Measurements from ENCODE around the gene TNN.
"Not testable (repeated sequence)": the region's sequence is repeated elsewhere in the genome, so short reads cannot be mapped to it uniquely, and the experiment has no call there.

Gene TNN

GRCh38 chr1:175081983-175082382, 14.3 kb downstream of the TNN start:
- Histone ChIP-seq H3K4me3 (ENCODE audit: low read length in 2 of 2) (no peak overlapping the region), H3K4me1 (ENCODE audit: control insufficient read depth, insufficient read depth, low read length) (no peaks in the 10 kb centered on the region), H3K9ac (ENCODE audit: low read length in 2 of 2) (no peak overlapping the region), H3K9me3 (ENCODE audit: control insufficient read depth in 2 of 2, low read length in 2 of 2) (no peaks in the 10 kb centered on the region), H3K36me3 (ENCODE audit: control insufficient read depth in 2 of 2, insufficient read depth in 2 of 2, low read length in 2 of 2) (no peaks in the 10 kb centered on the region), H3K27me3 (ENCODE audit: control insufficient read depth in 1 of 2, insufficient read depth in 2 of 2, low read length in 2 of 2) (no peaks in the 10 kb centered on the region), H3K27ac (ENCODE audit: low read length) (no peak overlapping the region)

GRCh38 chr1:175088525-175088951, 20.9 kb downstream of the TNN start:
- H3K27me3 ChIP-seq (ENCODE audit: control insufficient read depth in 1 of 2, insufficient read depth in 2 of 2, low read length in 2 of 2): no peaks in the 10 kb centered on the region
- H3K9me3 ChIP-seq (ENCODE audit: control insufficient read depth in 2 of 2, low read length in 2 of 2): no peaks in the 10 kb centered on the region
- H3K4me3 ChIP-seq (ENCODE audit: low read length in 2 of 2): no peak overlapping the region
- H3K27ac ChIP-seq (ENCODE audit: low read length): no peak overlapping the region
- no peak overlapping the region for H3K9ac ChIP-seq (ENCODE audit: low read length in 2 of 2)
- H3K36me3 ChIP-seq (ENCODE audit: control insufficient read depth in 2 of 2, insufficient read depth in 2 of 2, low read length in 2 of 2): no peaks in the 10 kb centered on the region
- no peaks in the 10 kb centered on the region for H3K4me1 ChIP-seq (ENCODE audit: control insufficient read depth, insufficient read depth, low read length)

- H3K36me3 ChIP-seq (ENCODE audit: control insufficient read depth in 2 of 2, insufficient read depth in 2 of 2, low read length in 2 of 2): no peaks in the 10 kb centered on the region
- H3K9me3 ChIP-seq (ENCODE audit: control insufficient read depth in 2 of 2, low read length in 2 of 2): no peaks in the 10 kb centered on the region
- H3K4me1 ChIP-seq (ENCODE audit: control insufficient read depth, insufficient read depth, low read length): no peaks in the 10 kb centered on the region
- H3K9ac ChIP-seq (ENCODE audit: low read length in 2 of 2): no peak overlapping the region
- H3K4me3 ChIP-seq (ENCODE audit: low read length in 2 of 2): no peak overlapping the region
- no peaks in the 10 kb centered on the region for H3K27me3 ChIP-seq (ENCODE audit: control insufficient read depth in 1 of 2, insufficient read depth in 2 of 2, low read length in 2 of 2)
- no peak overlapping the region for H3K27ac ChIP-seq (ENCODE audit: low read length)
Observed at GRCh38 chr1:175089136-175089718, 21.6 kb downstream of the TNN start.

GRCh38 chr1:175090780-175091179, 23.1 kb downstream of the TNN start:
- H3K9ac ChIP-seq (ENCODE audit: low read length in 2 of 2): no peak overlapping the region
- H3K9me3 ChIP-seq (ENCODE audit: control insufficient read depth in 2 of 2, low read length in 2 of 2): no peaks in the 10 kb centered on the region
- H3K27ac ChIP-seq (ENCODE audit: low read length): no peak overlapping the region
- no peaks in the 10 kb centered on the region for H3K27me3 ChIP-seq (ENCODE audit: control insufficient read depth in 1 of 2, insufficient read depth in 2 of 2, low read length in 2 of 2)
- H3K4me3 ChIP-seq (ENCODE audit: low read length in 2 of 2): no peak overlapping the region
- H3K36me3 ChIP-seq (ENCODE audit: control insufficient read depth in 2 of 2, insufficient read depth in 2 of 2, low read length in 2 of 2): no peaks in the 10 kb centered on the region
- no peaks in the 10 kb centered on the region for H3K4me1 ChIP-seq (ENCODE audit: control insufficient read depth, insufficient read depth, low read length)

- H3K27ac ChIP-seq (ENCODE audit: low read length): no peak overlapping the region
- H3K4me3 ChIP-seq (ENCODE audit: low read length in 2 of 2): no peak overlapping the region
- H3K9me3 ChIP-seq (ENCODE audit: control insufficient read depth in 2 of 2, low read length in 2 of 2): no peaks in the 10 kb centered on the region
- H3K27me3 ChIP-seq (ENCODE audit: control insufficient read depth in 1 of 2, insufficient read depth in 2 of 2, low read length in 2 of 2): no peaks in the 10 kb centered on the region
- no peaks in the 10 kb centered on the region for H3K4me1 ChIP-seq (ENCODE audit: control insufficient read depth, insufficient read depth, low read length)
- no peaks in the 10 kb centered on the region for H3K36me3 ChIP-seq (ENCODE audit: control insufficient read depth in 2 of 2, insufficient read depth in 2 of 2, low read length in 2 of 2)
- H3K9ac ChIP-seq (ENCODE audit: low read length in 2 of 2): no peak overlapping the region
Observed at GRCh38 chr1:175094626-175095025, 27.0 kb downstream of the TNN start.

- Histone ChIP-seq H3K27ac (ENCODE audit: low read length) (no peak overlapping the region), H3K9ac (ENCODE audit: low read length in 2 of 2) (no peak overlapping the region), H3K4me1 (ENCODE audit: control insufficient read depth, insufficient read depth, low read length) (no peaks in the 10 kb centered on the region)
Observed at GRCh38 chr1:175095069-175095468, 27.4 kb downstream of the TNN start.

GRCh38 chr1:175095978-175096607, 28.5 kb downstream of the TNN start:
- Histone ChIP-seq H3K4me3 (ENCODE audit: low read length in 2 of 2) (no peak overlapping the region), H3K9ac (ENCODE audit: low read length in 2 of 2) (no peak overlapping the region), H3K4me1 (ENCODE audit: control insufficient read depth, insufficient read depth, low read length) (no peaks in the 10 kb centered on the region), H3K36me3 (ENCODE audit: control insufficient read depth in 2 of 2, insufficient read depth in 2 of 2, low read length in 2 of 2) (no peaks in the 10 kb centered on the region), H3K9me3 (ENCODE audit: control insufficient read depth in 2 of 2, low read length in 2 of 2) (no peaks in the 10 kb centered on the region), H3K27ac (ENCODE audit: low read length) (no peak overlapping the region), H3K27me3 (ENCODE audit: control insufficient read depth in 1 of 2, insufficient read depth in 2 of 2, low read length in 2 of 2) (no peaks in the 10 kb centered on the region)

More at GRCh38 chr1:175095069-175095468, 27.4 kb downstream of the TNN start:
- H3K4me3 ChIP-seq (ENCODE audit: low read length in 2 of 2): no peak overlapping the region
- no peaks in the 10 kb centered on the region for H3K27me3 ChIP-seq (ENCODE audit: control insufficient read depth in 1 of 2, insufficient read depth in 2 of 2, low read length in 2 of 2)
- H3K36me3 ChIP-seq (ENCODE audit: control insufficient read depth in 2 of 2, insufficient read depth in 2 of 2, low read length in 2 of 2): no peaks in the 10 kb centered on the region
- H3K9me3 ChIP-seq (ENCODE audit: control insufficient read depth in 2 of 2, low read length in 2 of 2): no peaks in the 10 kb centered on the region

GRCh38 chr1:175097361-175097760, 29.7 kb downstream of the TNN start:
- Histone ChIP-seq H3K27me3 (ENCODE audit: control insufficient read depth in 1 of 2, insufficient read depth in 2 of 2, low read length in 2 of 2) (no peaks in the 10 kb centered on the region), H3K4me1 (ENCODE audit: control insufficient read depth, insufficient read depth, low read length) (no peaks in the 10 kb centered on the region), H3K27ac (ENCODE audit: low read length) (no peak overlapping the region), H3K9ac (ENCODE audit: low read length in 2 of 2) (no peak overlapping the region), H3K4me3 (ENCODE audit: low read length in 2 of 2) (no peak overlapping the region), H3K9me3 (ENCODE audit: control insufficient read depth in 2 of 2, low read length in 2 of 2) (no peaks in the 10 kb centered on the region), H3K36me3 (ENCODE audit: control insufficient read depth in 2 of 2, insufficient read depth in 2 of 2, low read length in 2 of 2) (no peaks in the 10 kb centered on the region)

- no peak overlapping the region for H3K27ac ChIP-seq (ENCODE audit: low read length)
- no peak overlapping the region for H3K9ac ChIP-seq (ENCODE audit: low read length in 2 of 2)
- no peak overlapping the region for H3K4me3 ChIP-seq (ENCODE audit: low read length in 2 of 2)
- no peaks in the 10 kb centered on the region for H3K4me1 ChIP-seq (ENCODE audit: control insufficient read depth, insufficient read depth, low read length)
- H3K36me3 ChIP-seq (ENCODE audit: control insufficient read depth in 2 of 2, insufficient read depth in 2 of 2, low read length in 2 of 2): no peaks in the 10 kb centered on the region
- no peaks in the 10 kb centered on the region for H3K9me3 ChIP-seq (ENCODE audit: control insufficient read depth in 2 of 2, low read length in 2 of 2)
- no peaks in the 10 kb centered on the region for H3K27me3 ChIP-seq (ENCODE audit: control insufficient read depth in 1 of 2, insufficient read depth in 2 of 2, low read length in 2 of 2)
Observed at GRCh38 chr1:175099916-175100315, 32.3 kb downstream of the TNN start.

- H3K27ac ChIP-seq (ENCODE audit: low read length); H3K9ac ChIP-seq (ENCODE audit: low read length in 2 of 2); H3K4me1 ChIP-seq (ENCODE audit: control insufficient read depth, insufficient read depth, low read length); H3K4me3 ChIP-seq (ENCODE audit: low read length in 2 of 2); H3K27me3 ChIP-seq (ENCODE audit: control insufficient read depth in 1 of 2, insufficient read depth in 2 of 2, low read length in 2 of 2); H3K9me3 ChIP-seq (ENCODE audit: control insufficient read depth in 2 of 2, low read length in 2 of 2); H3K36me3 ChIP-seq (ENCODE audit: control insufficient read depth in 2 of 2, insufficient read depth in 2 of 2, low read length in 2 of 2): not testable (repeated sequence)
Observed at GRCh38 chr1:175102166-175102565, 34.5 kb downstream of the TNN start.

- H3K4me3 ChIP-seq (ENCODE audit: low read length in 2 of 2); H3K36me3 ChIP-seq (ENCODE audit: control insufficient read depth in 2 of 2, insufficient read depth in 2 of 2, low read length in 2 of 2); H3K9me3 ChIP-seq (ENCODE audit: control insufficient read depth in 2 of 2, low read length in 2 of 2); H3K27ac ChIP-seq (ENCODE audit: low read length); H3K27me3 ChIP-seq (ENCODE audit: control insufficient read depth in 1 of 2, insufficient read depth in 2 of 2, low read length in 2 of 2); H3K4me1 ChIP-seq (ENCODE audit: control insufficient read depth, insufficient read depth, low read length); H3K9ac ChIP-seq (ENCODE audit: low read length in 2 of 2): not testable (repeated sequence)
Observed at GRCh38 chr1:175106536-175106935, 38.9 kb downstream of the TNN start.
